Measurements from ENCODE around the gene MYL4. TPM values are rescaled to one million over a fixed set of nuclear protein-coding genes. Genes with fewer than 3 reads are reported as not detected.
"Not testable (repeated sequence)": the region's sequence is repeated elsewhere in the genome, so short reads cannot be mapped to it uniquely, and the experiment has no call there.

The MYL4 gene
- total RNA-seq, 1 donor from 2014 or later, result 1.1 TPM

DNA sequence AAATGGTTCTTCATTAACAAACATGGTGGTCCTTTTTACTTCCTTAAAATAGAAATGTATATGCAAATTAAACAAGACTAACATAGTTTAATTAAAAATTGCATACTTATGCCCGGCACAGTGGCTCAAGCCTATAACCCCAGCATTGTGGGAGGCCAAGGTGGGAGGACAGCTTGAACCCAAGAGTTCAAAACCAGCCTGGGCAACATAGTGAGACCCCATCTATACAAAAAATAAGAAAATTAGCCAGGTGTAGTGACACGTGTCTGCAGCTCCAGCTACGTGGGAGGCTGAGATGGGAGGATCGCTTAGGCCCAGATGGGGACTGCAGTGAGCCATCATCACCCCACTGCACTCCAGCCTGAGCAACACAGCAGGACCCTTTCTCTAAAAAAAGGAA, 38.4 kb upstream of the MYL4 start:
- Mint-ChIP-seq H3K4me3 (no peak overlapping the region), H3K4me1 (no peaks in the 10 kb centered on the region), H3K27me3 (ENCODE audit: low read depth) (no peaks in the 10 kb centered on the region), H3K27ac (no peak overlapping the region), H3K36me3 (peaks cover 32% of the 10 kb centered on the region), H3K9me3 (no peaks in the 10 kb centered on the region)
- TF ChIP-seq, protein P1, sequence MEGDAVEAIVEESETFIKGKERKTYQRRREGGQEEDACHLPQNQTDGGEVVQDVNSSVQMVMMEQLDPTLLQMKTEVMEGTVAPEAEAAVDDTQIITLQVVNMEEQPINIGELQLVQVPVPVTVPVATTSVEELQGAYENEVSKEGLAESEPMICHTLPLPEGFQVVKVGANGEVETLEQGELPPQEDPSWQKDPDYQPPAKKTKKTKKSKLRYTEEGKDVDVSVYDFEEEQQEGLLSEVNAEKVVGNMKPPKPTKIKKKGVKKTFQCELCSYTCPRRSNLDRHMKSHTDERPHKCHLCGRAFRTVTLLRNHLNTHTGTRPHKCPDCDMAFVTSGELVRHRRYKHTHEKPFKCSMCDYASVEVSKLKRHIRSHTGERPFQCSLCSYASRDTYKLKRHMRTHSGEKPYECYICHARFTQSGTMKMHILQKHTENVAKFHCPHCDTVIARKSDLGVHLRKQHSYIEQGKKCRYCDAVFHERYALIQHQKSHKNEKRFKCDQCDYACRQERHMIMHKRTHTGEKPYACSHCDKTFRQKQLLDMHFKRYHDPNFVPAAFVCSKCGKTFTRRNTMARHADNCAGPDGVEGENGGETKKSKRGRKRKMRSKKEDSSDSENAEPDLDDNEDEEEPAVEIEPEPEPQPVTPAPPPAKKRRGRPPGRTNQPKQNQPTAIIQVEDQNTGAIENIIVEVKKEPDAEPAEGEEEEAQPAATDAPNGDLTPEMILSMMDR (IDR thresholded peaks at IDR 0.05; ENCODE audit: unreplicated experiment), result no peak
- DNase-seq (ENCODE audit: low spot score in 2 of 2, unreplicated experiment in 2 of 2), result no peak

DNA sequence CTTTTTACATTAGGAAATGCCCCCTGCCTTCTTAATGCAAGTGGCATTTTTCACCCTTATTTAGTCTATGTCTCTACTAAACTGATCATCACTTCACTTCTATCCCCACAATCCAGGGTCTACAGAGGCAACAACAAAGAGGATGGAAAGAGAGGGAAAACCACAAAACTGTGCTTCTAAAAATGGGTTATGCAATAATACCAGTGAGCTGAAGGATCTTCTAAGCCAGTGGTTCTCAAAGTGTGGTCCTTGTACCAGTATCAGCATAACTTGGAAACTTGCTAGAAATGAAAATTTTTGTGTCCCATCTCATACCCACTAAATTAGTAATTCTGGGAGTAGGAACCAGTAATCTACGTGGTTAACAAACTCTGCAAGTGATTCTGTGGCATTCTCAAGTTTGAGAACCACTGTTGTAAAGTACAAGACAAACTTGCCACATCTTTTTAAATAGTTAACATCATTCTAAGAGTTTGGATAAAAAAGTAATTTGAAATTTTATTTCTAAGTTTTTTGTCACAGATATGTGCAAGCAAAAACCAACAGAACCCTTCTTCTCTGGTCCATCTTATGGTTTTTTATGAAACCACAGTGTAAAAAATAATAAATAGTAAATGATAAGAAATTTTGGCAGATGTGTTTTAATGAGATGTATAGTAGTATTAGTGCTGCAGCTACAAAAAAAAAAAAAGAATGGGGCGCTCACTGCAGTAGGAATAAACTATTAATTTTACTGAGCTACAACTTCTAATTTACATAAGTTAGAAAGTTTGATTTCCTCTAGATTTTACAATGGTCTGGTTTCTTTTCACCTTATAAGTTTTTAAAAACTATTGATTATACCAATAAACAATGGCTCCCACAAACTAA, 36.2 kb upstream of the MYL4 start:
- TF ChIP-seq, protein P1 (IDR thresholded peaks at IDR 0.05; ENCODE audit: unreplicated experiment), result no peak
- DNase-seq (ENCODE audit: low spot score in 2 of 2, unreplicated experiment in 2 of 2), result no peak
- no peaks in the 10 kb centered on the region for H3K4me1 Mint-ChIP-seq
- H3K27ac Mint-ChIP-seq, result no peak overlapping the region
- H3K4me3 Mint-ChIP-seq, result no peak overlapping the region
- peaks cover 25% of the 10 kb centered on the region for H3K36me3 Mint-ChIP-seq
- H3K27me3 Mint-ChIP-seq (ENCODE audit: low read depth), result no peaks in the 10 kb centered on the region
- H3K9me3 Mint-ChIP-seq, result no peaks in the 10 kb centered on the region

DNA sequence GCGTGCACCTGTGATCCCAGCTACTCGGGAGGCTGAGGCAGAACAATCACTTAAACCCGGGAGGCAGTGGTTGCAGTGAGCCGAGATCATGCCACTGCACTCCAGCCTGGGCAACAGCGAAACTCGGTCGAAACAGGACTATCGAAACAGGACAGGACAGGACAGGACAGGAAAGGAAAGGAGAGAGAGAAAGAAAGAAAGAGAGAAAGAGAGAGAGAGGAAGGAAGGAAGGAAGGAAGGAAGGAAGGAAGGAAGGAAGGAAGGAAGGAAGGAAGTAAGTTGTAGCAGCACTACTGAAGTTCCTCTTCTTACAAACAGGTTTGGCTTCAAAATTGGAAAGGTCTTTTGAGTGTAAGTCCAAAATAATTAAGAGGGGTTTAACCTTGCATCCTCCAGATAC, 34.3 kb upstream of the MYL4 start:
- not testable (repeated sequence) for H3K4me3 Mint-ChIP-seq; DNase-seq (ENCODE audit: low spot score in 2 of 2, unreplicated experiment in 2 of 2); H3K27me3 Mint-ChIP-seq (ENCODE audit: low read depth); H3K27ac Mint-ChIP-seq; H3K9me3 Mint-ChIP-seq; H3K4me1 Mint-ChIP-seq
- peaks cover 20% of the 10 kb centered on the region for H3K36me3 Mint-ChIP-seq

DNA sequence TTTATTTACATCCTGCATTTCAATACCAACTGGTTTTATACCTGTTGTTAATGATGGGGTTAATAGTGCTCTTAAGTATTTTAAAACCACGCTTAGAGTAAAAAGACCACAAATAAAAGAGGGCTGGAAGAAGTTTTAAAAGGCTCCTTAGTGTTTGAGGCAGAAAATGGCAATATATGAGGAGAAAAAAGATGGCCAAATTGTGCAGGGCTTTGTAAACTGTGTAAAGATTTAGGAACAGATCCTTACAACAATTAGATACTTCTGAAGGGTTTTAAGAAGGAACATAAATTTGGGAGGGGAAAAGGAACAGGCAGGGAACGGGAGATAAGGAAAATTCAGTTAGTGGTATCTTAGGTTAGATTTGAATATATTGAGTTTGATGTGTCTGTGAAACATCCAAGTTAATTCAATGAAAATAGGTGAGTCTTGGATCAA, 32.7 kb upstream of the MYL4 start:
- TF ChIP-seq, protein P1 (IDR thresholded peaks at IDR 0.05; ENCODE audit: unreplicated experiment), result no peak
- Mint-ChIP-seq H3K9me3 (no peaks in the 10 kb centered on the region), H3K4me3 (no peak overlapping the region), H3K27me3 (ENCODE audit: low read depth) (no peaks in the 10 kb centered on the region), H3K27ac (no peak overlapping the region), H3K36me3 (peaks cover 18% of the 10 kb centered on the region), H3K4me1 (no peaks in the 10 kb centered on the region)
- DNase-seq (ENCODE audit: low spot score in 2 of 2, unreplicated experiment in 2 of 2), result no peak

DNA sequence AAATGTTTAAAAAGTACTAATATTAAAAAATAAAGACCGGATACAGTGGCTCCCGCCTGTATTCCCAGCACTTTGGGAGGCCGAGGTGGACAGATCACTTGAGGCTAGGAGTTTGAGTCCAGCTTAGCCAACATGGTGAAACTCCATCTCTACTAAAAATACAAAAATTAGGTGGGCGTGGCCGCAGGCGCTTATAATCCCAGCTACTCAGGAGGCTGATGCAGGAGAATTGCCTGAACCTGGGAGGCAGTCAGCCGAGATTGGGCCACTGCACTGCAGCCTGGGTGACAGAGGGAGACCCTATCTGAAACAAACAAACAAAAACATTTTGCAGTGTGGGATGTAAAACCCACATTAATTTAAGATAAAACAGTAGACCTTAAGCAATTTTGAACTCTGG, 31.9 kb upstream of the MYL4 start:
- Mint-ChIP-seq H3K27me3 (ENCODE audit: low read depth) (no peaks in the 10 kb centered on the region), H3K4me1 (peaks cover 2% of the 10 kb centered on the region), H3K27ac (no peak overlapping the region), H3K9me3 (no peaks in the 10 kb centered on the region), H3K4me3 (no peak overlapping the region), H3K36me3 (peaks cover 17% of the 10 kb centered on the region)
- DNase-seq (ENCODE audit: low spot score in 2 of 2, unreplicated experiment in 2 of 2), result no peak
- TF ChIP-seq, protein P1 (IDR thresholded peaks at IDR 0.05; ENCODE audit: unreplicated experiment), result no peak

DNA sequence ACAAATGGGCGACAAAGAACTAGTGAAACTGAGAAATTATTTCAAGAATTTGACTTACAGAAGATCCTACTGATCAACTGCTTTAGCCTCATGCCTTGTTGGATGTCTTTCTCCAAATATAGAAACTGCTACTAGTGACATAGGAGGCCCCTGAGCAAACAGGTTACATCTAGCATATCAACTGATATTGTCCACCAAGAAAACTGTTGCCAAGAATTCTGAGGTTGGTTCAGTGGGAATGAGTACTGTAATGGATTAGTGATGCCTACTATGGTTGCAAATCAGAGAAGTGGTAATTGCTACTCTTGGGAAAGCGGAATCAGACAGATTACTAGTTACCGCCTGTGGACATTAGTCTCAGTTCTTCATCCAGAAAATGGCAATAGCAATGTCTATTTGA, 30.0 kb upstream of the MYL4 start:
- Mint-ChIP-seq H3K4me3 (no peak overlapping the region), H3K27me3 (ENCODE audit: low read depth) (no peaks in the 10 kb centered on the region), H3K36me3 (peaks cover 17% of the 10 kb centered on the region), H3K9me3 (no peaks in the 10 kb centered on the region), H3K27ac (no peak overlapping the region), H3K4me1 (peaks cover 2% of the 10 kb centered on the region)
- no peak for DNase-seq (ENCODE audit: low spot score in 2 of 2, unreplicated experiment in 2 of 2)
- TF ChIP-seq, protein P1 (IDR thresholded peaks at IDR 0.05; ENCODE audit: unreplicated experiment), result no peak
